Measurements from ENCODE around the gene PANK4. TPM values are rescaled to one million over a fixed set of nuclear protein-coding genes. Genes with fewer than 3 reads are reported as not detected.

PANK4 gene
- total RNA-seq, 2 experiments from 2014 or later = 42.9 to 47.0 TPM

DNA sequence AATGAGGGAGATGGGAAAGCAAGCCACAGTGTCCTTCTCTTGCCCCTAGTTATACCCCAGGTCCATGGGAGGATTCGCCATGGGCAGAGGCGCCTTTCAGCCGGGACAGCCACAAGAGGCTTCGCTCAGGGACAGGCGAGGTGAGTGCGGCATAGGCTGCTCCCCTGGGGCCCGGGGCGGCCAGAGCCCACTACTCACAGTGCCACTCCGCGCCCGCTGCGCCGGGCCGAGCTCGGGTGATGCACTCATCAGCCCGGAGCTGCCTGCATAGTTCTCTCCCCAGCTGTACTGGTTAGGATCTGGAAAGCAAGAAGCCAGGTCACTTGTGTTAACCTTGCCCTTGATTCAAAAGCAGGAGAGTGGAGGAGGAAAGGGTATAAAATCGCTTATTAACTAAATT is 8.4 kb downstream of the PANK4 start:
- peaks cover 7% of the 10 kb centered on the region for H3K4me1 ChIP-seq (ENCODE audit: insufficient read depth, low read length)
- ChIA-PET POLR2A (no interaction called here), CTCF (no interaction called here)
- DNase-seq (no peak), ATAC-seq (ENCODE audit: poor library complexity) (no peak)
- H3K9me3 ChIP-seq (ENCODE audit: control insufficient read depth in 1 of 2, insufficient read depth in 1 of 2, low read length in 2 of 2) = no peaks in the 10 kb centered on the region
- H3K27me3 ChIP-seq (ENCODE audit: control insufficient read depth in 1 of 2, insufficient read depth in 2 of 2, low read length in 2 of 2) = no peaks in the 10 kb centered on the region
- H3K36me3 ChIP-seq (ENCODE audit: insufficient read depth, low read length) = peaks cover 90% of the 10 kb centered on the region
- Mint-ChIP-seq H3K4me1 (ENCODE audit: low read depth) (peaks cover 10% of the 10 kb centered on the region), H3K27ac (no peak overlapping the region), H3K4me3 (no peak overlapping the region), H3K9me3 (no peaks in the 10 kb centered on the region), H3K27me3 (no peaks in the 10 kb centered on the region), H3K36me3 (ENCODE audit: low read depth) (peaks cover 64% of the 10 kb centered on the region)
- H3K4me3 ChIP-seq (ENCODE audit: low read length) = no peak overlapping the region
- intact Hi-C loops (cut with DNase I, micrococcal nuclease) = no loop called here
- TF ChIP-seq, protein P1, sequence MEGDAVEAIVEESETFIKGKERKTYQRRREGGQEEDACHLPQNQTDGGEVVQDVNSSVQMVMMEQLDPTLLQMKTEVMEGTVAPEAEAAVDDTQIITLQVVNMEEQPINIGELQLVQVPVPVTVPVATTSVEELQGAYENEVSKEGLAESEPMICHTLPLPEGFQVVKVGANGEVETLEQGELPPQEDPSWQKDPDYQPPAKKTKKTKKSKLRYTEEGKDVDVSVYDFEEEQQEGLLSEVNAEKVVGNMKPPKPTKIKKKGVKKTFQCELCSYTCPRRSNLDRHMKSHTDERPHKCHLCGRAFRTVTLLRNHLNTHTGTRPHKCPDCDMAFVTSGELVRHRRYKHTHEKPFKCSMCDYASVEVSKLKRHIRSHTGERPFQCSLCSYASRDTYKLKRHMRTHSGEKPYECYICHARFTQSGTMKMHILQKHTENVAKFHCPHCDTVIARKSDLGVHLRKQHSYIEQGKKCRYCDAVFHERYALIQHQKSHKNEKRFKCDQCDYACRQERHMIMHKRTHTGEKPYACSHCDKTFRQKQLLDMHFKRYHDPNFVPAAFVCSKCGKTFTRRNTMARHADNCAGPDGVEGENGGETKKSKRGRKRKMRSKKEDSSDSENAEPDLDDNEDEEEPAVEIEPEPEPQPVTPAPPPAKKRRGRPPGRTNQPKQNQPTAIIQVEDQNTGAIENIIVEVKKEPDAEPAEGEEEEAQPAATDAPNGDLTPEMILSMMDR (IDR thresholded peaks at IDR 0.05) = no peak
- no peak overlapping the region for H3K27ac ChIP-seq (ENCODE audit: low read depth in 1 of 2, low read length in 2 of 2)

DNA sequence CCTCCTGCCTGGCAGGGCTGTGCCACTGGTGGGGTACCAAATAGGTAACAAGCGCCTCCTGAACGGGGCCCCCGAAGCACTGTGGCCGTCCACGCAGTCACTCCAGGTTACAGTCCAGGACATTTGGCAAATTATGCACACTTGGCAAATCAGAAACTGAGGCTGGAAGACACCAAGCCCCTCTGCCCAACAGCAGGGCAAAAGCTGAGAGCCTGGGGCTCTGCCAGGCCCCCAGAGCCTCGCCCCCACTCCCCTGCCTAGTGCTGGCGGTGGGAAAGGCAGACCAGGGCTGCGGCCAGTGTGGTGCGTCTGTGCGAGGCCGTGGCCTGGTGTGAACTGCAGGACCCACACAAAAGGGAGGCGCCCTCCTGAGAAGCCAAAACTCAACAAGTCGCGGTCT is 9.4 kb downstream of the PANK4 start:
- intact Hi-C loops (cut with DNase I, micrococcal nuclease) = no loop called here
- CTCF ChIA-PET = no interaction called here
- H3K36me3 Mint-ChIP-seq (ENCODE audit: low read depth) = peaks cover 62% of the 10 kb centered on the region
- no peaks in the 10 kb centered on the region for H3K4me1 Mint-ChIP-seq (ENCODE audit: low read depth)
- no peaks in the 10 kb centered on the region for H3K9me3 ChIP-seq (ENCODE audit: control insufficient read depth in 1 of 2, insufficient read depth in 1 of 2, low read length in 2 of 2)
- H3K36me3 ChIP-seq (ENCODE audit: insufficient read depth, low read length) = peaks cover 94% of the 10 kb centered on the region
- H3K9me3 Mint-ChIP-seq = no peaks in the 10 kb centered on the region
- H3K27me3 ChIP-seq (ENCODE audit: control insufficient read depth in 1 of 2, insufficient read depth in 2 of 2, low read length in 2 of 2) = no peaks in the 10 kb centered on the region
- H3K27ac Mint-ChIP-seq = no peak overlapping the region
- H3K27me3 Mint-ChIP-seq = no peaks in the 10 kb centered on the region
- no peak overlapping the region for H3K4me3 ChIP-seq (ENCODE audit: low read length)
- H3K27ac ChIP-seq (ENCODE audit: low read depth in 1 of 2, low read length in 2 of 2) = no peak overlapping the region
- DNase-seq (no peak), ATAC-seq (ENCODE audit: poor library complexity) (no peak)
- no peaks in the 10 kb centered on the region for H3K4me1 ChIP-seq (ENCODE audit: insufficient read depth, low read length)
- POLR2A ChIA-PET = no interaction called here
- TF ChIP-seq, protein P1 (IDR thresholded peaks at IDR 0.05) = no peak
- no peak overlapping the region for H3K4me3 Mint-ChIP-seq

DNA sequence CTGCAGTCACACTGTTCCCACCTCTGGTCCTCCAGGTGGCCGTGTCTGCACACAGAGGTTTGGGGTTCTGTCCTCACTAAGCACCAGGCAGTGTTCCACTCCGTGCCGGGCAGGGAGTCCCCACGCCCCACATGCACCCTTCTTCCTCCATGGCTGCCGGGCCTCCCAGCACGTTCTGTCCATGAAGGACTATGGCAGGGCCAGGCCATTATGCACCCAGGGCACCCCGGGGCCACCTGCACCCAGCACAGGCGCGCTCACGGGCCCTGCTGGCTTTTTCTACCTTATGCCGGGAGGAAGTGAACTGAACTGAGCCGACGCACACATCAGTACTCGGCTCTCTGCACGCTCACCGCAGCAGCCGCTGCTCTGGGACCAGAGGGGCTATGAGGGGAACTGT is 10.3 kb downstream of the PANK4 start:
- no peak overlapping the region for H3K4me3 ChIP-seq (ENCODE audit: low read length)
- H3K9me3 ChIP-seq (ENCODE audit: control insufficient read depth in 1 of 2, insufficient read depth in 1 of 2, low read length in 2 of 2) = no peaks in the 10 kb centered on the region
- H3K27me3 ChIP-seq (ENCODE audit: control insufficient read depth in 1 of 2, insufficient read depth in 2 of 2, low read length in 2 of 2) = no peaks in the 10 kb centered on the region
- no peaks in the 10 kb centered on the region for H3K4me1 Mint-ChIP-seq (ENCODE audit: low read depth)
- H3K27ac ChIP-seq (ENCODE audit: low read depth in 1 of 2, low read length in 2 of 2) = no peak overlapping the region
- ATAC-seq (ENCODE audit: poor library complexity) (no peak), DNase-seq (no peak)
- CTCF ChIA-PET = no interaction called here
- intact Hi-C loops (cut with DNase I, micrococcal nuclease) = no loop called here
- TF ChIP-seq, protein P1 (IDR thresholded peaks at IDR 0.05) = no peak
- no peak overlapping the region for H3K27ac Mint-ChIP-seq
- H3K27me3 Mint-ChIP-seq = no peaks in the 10 kb centered on the region
- H3K4me1 ChIP-seq (ENCODE audit: insufficient read depth, low read length) = no peaks in the 10 kb centered on the region
- H3K36me3 ChIP-seq (ENCODE audit: insufficient read depth, low read length) = peaks cover 95% of the 10 kb centered on the region
- no peaks in the 10 kb centered on the region for H3K9me3 Mint-ChIP-seq
- POLR2A ChIA-PET = no interaction called here
- H3K36me3 Mint-ChIP-seq (ENCODE audit: low read depth) = peaks cover 65% of the 10 kb centered on the region
- H3K4me3 Mint-ChIP-seq = no peak overlapping the region
